MM.1S (cell line): ENCODE data around the gene PSME3.
"Not testable (repeated sequence)": the region's sequence is repeated elsewhere in the genome, so short reads cannot be mapped to it uniquely, and the experiment has no call there.

Experiments
- DNase-seq: peaks from one replicate; pipeline ENCODE4 v3.0.0-alpha.2; 2015
- H2AFZ ChIP-seq: fragments of 300-600 bp; sonication (generic); 2 replicates; pipeline ENCODE4 v1.6.0; 2016; ENCODE audit warnings: antibody characterized with exemption, low read length
- H3F3A ChIP-seq: fragments of 300-600 bp; sonication (generic); 2 replicates; pipeline ENCODE4 v1.6.1; 2016; ENCODE audit warnings: mild to moderate bottlenecking, antibody characterized with exemption, low read length, moderate library complexity, mixed read lengths; ENCODE audit not compliant: insufficient read depth
- H3K27ac ChIP-seq: fragments of 300-600 bp; sonication (generic); 2 replicates; pipeline ENCODE4 v1.5.1; 2016; ENCODE audit warnings: mild to moderate bottlenecking, low read length
- H3K27me3 ChIP-seq: fragments of 300-600 bp; sonication (generic); replicated peaks from 2 replicates; pipeline ENCODE4 v1.6.0; 2016; ENCODE audit warnings: low read length; ENCODE audit not compliant: insufficient read depth
- H3K36me3 ChIP-seq: fragments of 300-600 bp; sonication (generic); replicated peaks from 2 replicates; pipeline ENCODE4 v1.6.1; 2016; ENCODE audit warnings: mild to moderate bottlenecking, low read length, mixed read lengths; ENCODE audit not compliant: insufficient read depth
- H3K4me1 ChIP-seq: fragments of 300-600 bp; sonication (generic); 2 replicates; pipeline ENCODE4 v1.6.1; 2016; ENCODE audit warnings: low read length, mixed read lengths
- H3K4me2 ChIP-seq: fragments of 300-600 bp; sonication (generic); 2 replicates; pipeline ENCODE4 v1.6.0; 2016; ENCODE audit warnings: low read depth, low read length
- H3K4me3 ChIP-seq: fragments of 300-600 bp; sonication (generic); 2 replicates; pipeline ENCODE4 v1.5.1; 2016; ENCODE audit warnings: low read length, mixed read lengths
- H3K79me2 ChIP-seq: fragments of 300-600 bp; sonication (generic); 2 replicates; pipeline ENCODE4 v1.6.1; 2016; ENCODE audit warnings: mixed run types, low read length, mixed read lengths
- H3K9ac ChIP-seq: fragments of 300-600 bp; sonication (generic); 2 replicates; pipeline ENCODE4 v1.6.1; 2016; ENCODE audit warnings: low read length, mixed read lengths
- H3K9me2 ChIP-seq: fragments of 300-600 bp; sonication (generic); replicated peaks from 2 replicates; pipeline ENCODE4 v1.6.1; 2016; ENCODE audit warnings: mild to moderate bottlenecking, low read length, mixed read lengths; ENCODE audit not compliant: insufficient read depth
- H3K9me3 ChIP-seq: fragments of 300-600 bp; sonication (generic); replicated peaks from 2 replicates; pipeline ENCODE4 v1.6.1; 2016; ENCODE audit warnings: mild to moderate bottlenecking, low read length, mixed read lengths; ENCODE audit not compliant: insufficient read depth
- H4K20me1 ChIP-seq: fragments of 300-600 bp; sonication (generic); 2 replicates; pipeline ENCODE4 v1.6.1; 2016; ENCODE audit warnings: mild to moderate bottlenecking, low read length, moderate library complexity, mixed read lengths; ENCODE audit not compliant: insufficient read depth
- CTCF ChIP-seq: fragments of 300-600 bp; sonication (generic); IDR thresholded peaks from 2 replicates; pipeline ENCODE4 v1.5.1; 2016; ENCODE audit warnings: antibody characterized with exemption, low read length, mixed read lengths
- EZH2 ChIP-seq: fragments of 300-600 bp; sonication (generic); optimal IDR thresholded peaks from 2 replicates; pipeline ENCODE3; 2017; ENCODE audit warnings: low read depth, mild to moderate bottlenecking, antibody characterized with exemption, low read length, mixed read lengths
- EZH2phosphoT487 ChIP-seq: fragments of 300-600 bp; sonication (generic); IDR thresholded peaks from 2 replicates; pipeline ENCODE4 v1.6.1; 2018; ENCODE audit warnings: antibody characterized with exemption, low read length

Gene PSME3

GRCh38 chr17:42856516-42856915, 23.3 kb downstream of the PSME3 start:
- H3K36me3 ChIP-seq, H4K20me1 ChIP-seq, H3K4me2 ChIP-seq, H3K27ac ChIP-seq, H3K4me3 ChIP-seq, H3K9me3 ChIP-seq, H3K79me2 ChIP-seq, H3K9ac ChIP-seq, H2AFZ ChIP-seq, H3K9me2 ChIP-seq, H3K27me3 ChIP-seq, DNase-seq: not testable (repeated sequence)
- Histone ChIP-seq H3F3A (peaks cover 18% of the 10 kb centered on the region), H3K4me1 (peaks cover 23% of the 10 kb centered on the region)

GRCh38 chr17:42857389-42857788, 24.2 kb downstream of the PSME3 start:
- Histone ChIP-seq H3K4me3 (no peak overlapping the region), H2AFZ (no peak overlapping the region), H3K9ac (no peak overlapping the region), H3K4me1 (peaks cover 20% of the 10 kb centered on the region), H3K9me2 (no peaks in the 10 kb centered on the region), H3K27me3 (no peaks in the 10 kb centered on the region), H3K36me3 (no peaks in the 10 kb centered on the region), H3F3A (peaks cover 16% of the 10 kb centered on the region), H3K4me2 (no peak overlapping the region), H4K20me1 (no peaks in the 10 kb centered on the region), H3K27ac (no peak overlapping the region), H3K9me3 (no peaks in the 10 kb centered on the region), H3K79me2 (no peaks in the 10 kb centered on the region)
- TF ChIP-seq CTCF: no peak
- TF ChIP-seq EZH2phosphoT487: no peak
- no peak for TF ChIP-seq EZH2
- no peak for DNase-seq

- no peaks in the 10 kb centered on the region for H3K9me3 ChIP-seq
- no peaks in the 10 kb centered on the region for H3K79me2 ChIP-seq
- TF ChIP-seq EZH2phosphoT487 (no peak), EZH2 (no peak), CTCF (no peak)
- no peaks in the 10 kb centered on the region for H3K4me1 ChIP-seq
- H4K20me1 ChIP-seq: no peaks in the 10 kb centered on the region
- H3K4me2 ChIP-seq: no peak overlapping the region
- no peaks in the 10 kb centered on the region for H3K27me3 ChIP-seq
- no peak for DNase-seq
- no peaks in the 10 kb centered on the region for H3F3A ChIP-seq
- H3K36me3 ChIP-seq: no peaks in the 10 kb centered on the region
- no peak overlapping the region for H3K27ac ChIP-seq
- no peak overlapping the region for H2AFZ ChIP-seq
- H3K9me2 ChIP-seq: no peaks in the 10 kb centered on the region
- no peak overlapping the region for H3K4me3 ChIP-seq
- H3K9ac ChIP-seq: no peak overlapping the region
Measured at GRCh38 chr17:42865638-42866094, 32.5 kb downstream of the PSME3 start.

- H3K36me3 ChIP-seq: no peaks in the 10 kb centered on the region
- H3K4me2 ChIP-seq: no peak overlapping the region
- TF ChIP-seq CTCF: no peak
- TF ChIP-seq EZH2phosphoT487: no peak
- TF ChIP-seq EZH2: no peak
- DNase-seq: no peak
- no peaks in the 10 kb centered on the region for H3F3A ChIP-seq
- no peaks in the 10 kb centered on the region for H3K9me2 ChIP-seq
- no peak overlapping the region for H3K9ac ChIP-seq
- H4K20me1 ChIP-seq: no peaks in the 10 kb centered on the region
- no peaks in the 10 kb centered on the region for H3K9me3 ChIP-seq
- no peak overlapping the region for H2AFZ ChIP-seq
- H3K79me2 ChIP-seq: no peaks in the 10 kb centered on the region
- H3K27me3 ChIP-seq: no peaks in the 10 kb centered on the region
- H3K4me1 ChIP-seq: no peaks in the 10 kb centered on the region
- no peak overlapping the region for H3K4me3 ChIP-seq
- H3K27ac ChIP-seq: no peak overlapping the region
Measured at GRCh38 chr17:42866216-42866615, 33.0 kb downstream of the PSME3 start.
